Measurements from ENCODE around the gene ACVR1B. TPM values are rescaled to one million over a fixed set of nuclear protein-coding genes. Genes with fewer than 3 reads are reported as not detected.
A peak's percentile ranks its signal among the peaks of the same experiment; 100 is the strongest.

ACVR1B gene
- total and polyA plus RNA-seq, 2 experiments from 2014 or later: 2.4 to 7.5 TPM

- Mint-ChIP-seq H3K4me1 (peaks cover 21% of the 10 kb centered on the region), H3K9me3 (no peaks in the 10 kb centered on the region), H3K27me3 (ENCODE audit: insufficient read depth, low read depth, poor library complexity) (peaks cover 32% of the 10 kb centered on the region), H3K4me3 (peak within 1 kb of the TSS; percentile 71), H3K36me3 (ENCODE audit: low read depth) (no peaks in the 10 kb centered on the region), H3K27ac (no peak within 1 kb of the TSS)
- ATAC-seq: peak; percentile 71
- Histone ChIP-seq H3F3A (replicated peaks; ENCODE audit: low read depth) (peaks cover 7% of the 10 kb centered on the region), H2AFZ (peak within 1 kb of the TSS; percentile 97), H3K27me3 (ENCODE audit: insufficient read depth) (peaks cover 65% of the 10 kb centered on the region), H3K27ac (ENCODE audit: low read depth) (no peak within 1 kb of the TSS), H3K36me3 (ENCODE audit: insufficient read depth) (no peaks in the 10 kb centered on the region), H3K4me2 (peak within 1 kb of the TSS; percentile 98), H4K20me1 (replicated peaks; ENCODE audit: insufficient read depth) (no peaks in the 10 kb centered on the region; the same call in 1 of the 2 replicates), H3K79me2 (replicated peaks; ENCODE audit: insufficient read depth) (no peaks in the 10 kb centered on the region), H3K9me2 (ENCODE audit: insufficient read depth) (no peaks in the 10 kb centered on the region), H3K4me1 (ENCODE audit: insufficient read depth) (peaks cover 15% of the 10 kb centered on the region), H3K4me3 (peak within 1 kb of the TSS; percentile 77)
- DNase-seq (ENCODE audit: low spot score): peak; percentile 44
- TF ChIP-seq EZH2 (IDR thresholded peaks at IDR 0.05; ENCODE audit: low read depth, unreplicated experiment): peak; percentile 53
- TF ChIP-seq, protein P1, sequence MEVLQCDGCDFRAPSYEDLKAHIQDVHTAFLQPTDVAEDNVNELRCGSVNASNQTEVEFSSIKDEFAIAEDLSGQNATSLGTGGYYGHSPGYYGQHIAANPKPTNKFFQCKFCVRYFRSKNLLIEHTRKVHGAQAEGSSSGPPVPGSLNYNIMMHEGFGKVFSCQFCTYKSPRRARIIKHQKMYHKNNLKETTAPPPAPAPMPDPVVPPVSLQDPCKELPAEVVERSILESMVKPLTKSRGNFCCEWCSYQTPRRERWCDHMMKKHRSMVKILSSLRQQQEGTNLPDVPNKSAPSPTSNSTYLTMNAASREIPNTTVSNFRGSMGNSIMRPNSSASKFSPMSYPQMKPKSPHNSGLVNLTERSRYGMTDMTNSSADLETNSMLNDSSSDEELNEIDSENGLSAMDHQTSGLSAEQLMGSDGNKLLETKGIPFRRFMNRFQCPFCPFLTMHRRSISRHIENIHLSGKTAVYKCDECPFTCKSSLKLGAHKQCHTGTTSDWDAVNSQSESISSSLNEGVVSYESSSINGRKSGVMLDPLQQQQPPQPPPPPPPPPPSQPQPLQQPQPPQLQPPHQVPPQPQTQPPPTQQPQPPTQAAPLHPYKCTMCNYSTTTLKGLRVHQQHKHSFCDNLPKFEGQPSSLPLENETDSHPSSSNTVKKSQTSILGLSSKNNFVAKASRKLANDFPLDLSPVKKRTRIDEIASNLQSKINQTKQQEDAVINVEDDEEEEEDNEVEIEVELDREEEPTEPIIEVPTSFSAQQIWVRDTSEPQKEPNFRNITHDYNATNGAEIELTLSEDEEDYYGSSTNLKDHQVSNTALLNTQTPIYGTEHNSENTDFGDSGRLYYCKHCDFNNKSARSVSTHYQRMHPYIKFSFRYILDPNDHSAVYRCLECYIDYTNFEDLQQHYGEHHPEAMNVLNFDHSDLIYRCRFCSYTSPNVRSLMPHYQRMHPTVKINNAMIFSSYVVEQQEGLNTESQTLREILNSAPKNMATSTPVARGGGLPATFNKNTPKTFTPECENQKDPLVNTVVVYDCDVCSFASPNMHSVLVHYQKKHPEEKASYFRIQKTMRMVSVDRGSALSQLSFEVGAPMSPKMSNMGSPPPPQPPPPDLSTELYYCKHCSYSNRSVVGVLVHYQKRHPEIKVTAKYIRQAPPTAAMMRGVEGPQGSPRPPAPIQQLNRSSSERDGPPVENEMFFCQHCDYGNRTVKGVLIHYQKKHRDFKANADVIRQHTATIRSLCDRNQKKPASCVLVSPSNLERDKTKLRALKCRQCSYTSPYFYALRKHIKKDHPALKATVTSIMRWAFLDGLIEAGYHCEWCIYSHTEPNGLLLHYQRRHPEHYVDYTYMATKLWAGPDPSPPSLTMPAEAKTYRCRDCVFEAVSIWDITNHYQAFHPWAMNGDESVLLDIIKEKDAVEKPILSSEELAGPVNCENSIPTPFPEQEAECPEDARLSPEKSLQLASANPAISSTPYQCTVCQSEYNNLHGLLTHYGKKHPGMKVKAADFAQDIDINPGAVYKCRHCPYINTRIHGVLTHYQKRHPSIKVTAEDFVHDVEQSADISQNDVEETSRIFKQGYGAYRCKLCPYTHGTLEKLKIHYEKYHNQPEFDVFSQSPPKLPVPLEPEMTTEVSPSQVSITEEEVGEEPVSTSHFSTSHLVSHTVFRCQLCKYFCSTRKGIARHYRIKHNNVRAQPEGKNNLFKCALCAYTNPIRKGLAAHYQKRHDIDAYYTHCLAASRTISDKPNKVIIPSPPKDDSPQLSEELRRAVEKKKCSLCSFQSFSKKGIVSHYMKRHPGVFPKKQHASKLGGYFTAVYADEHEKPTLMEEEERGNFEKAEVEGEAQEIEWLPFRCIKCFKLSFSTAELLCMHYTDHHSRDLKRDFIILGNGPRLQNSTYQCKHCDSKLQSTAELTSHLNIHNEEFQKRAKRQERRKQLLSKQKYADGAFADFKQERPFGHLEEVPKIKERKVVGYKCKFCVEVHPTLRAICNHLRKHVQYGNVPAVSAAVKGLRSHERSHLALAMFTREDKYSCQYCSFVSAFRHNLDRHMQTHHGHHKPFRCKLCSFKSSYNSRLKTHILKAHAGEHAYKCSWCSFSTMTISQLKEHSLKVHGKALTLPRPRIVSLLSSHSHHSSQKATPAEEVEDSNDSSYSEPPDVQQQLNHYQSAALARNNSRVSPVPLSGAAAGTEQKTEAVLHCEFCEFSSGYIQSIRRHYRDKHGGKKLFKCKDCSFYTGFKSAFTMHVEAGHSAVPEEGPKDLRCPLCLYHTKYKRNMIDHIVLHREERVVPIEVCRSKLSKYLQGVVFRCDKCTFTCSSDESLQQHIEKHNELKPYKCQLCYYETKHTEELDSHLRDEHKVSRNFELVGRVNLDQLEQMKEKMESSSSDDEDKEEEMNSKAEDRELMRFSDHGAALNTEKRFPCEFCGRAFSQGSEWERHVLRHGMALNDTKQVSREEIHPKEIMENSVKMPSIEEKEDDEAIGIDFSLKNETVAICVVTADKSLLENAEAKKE (CRISPR knock-in tag; IDR thresholded peaks at IDR 0.05): no peak
These were observed 44.2 kb upstream of the ACVR1B start, which contains the start of gene ACVRL1 for GRCh38 chr12:51907083-51907855. ACVRL1 (plus strand) TSS chr12:51907504; CDS start chr12:51912475, 4,971 bp downstream.

- Histone ChIP-seq H3K27me3 (ENCODE audit: insufficient read depth) (peaks cover 65% of the 10 kb centered on the region), H3K4me2 (peak overlapping the region; percentile 98), H3K4me1 (ENCODE audit: insufficient read depth) (peaks cover 15% of the 10 kb centered on the region), H3K4me3 (peak overlapping the region; percentile 77), H4K20me1 (replicated peaks; ENCODE audit: insufficient read depth) (no peaks in the 10 kb centered on the region; the same call in 1 of the 2 replicates), H3K27ac (ENCODE audit: low read depth) (no peak overlapping the region), H3K36me3 (ENCODE audit: insufficient read depth) (no peaks in the 10 kb centered on the region), H3F3A (replicated peaks; ENCODE audit: low read depth) (peaks cover 7% of the 10 kb centered on the region), H3K79me2 (replicated peaks; ENCODE audit: insufficient read depth) (no peaks in the 10 kb centered on the region), H3K9me2 (ENCODE audit: insufficient read depth) (no peaks in the 10 kb centered on the region), H2AFZ (peak overlapping the region; percentile 97)
- Mint-ChIP-seq H3K4me3 (peak overlapping the region; percentile 71), H3K27ac (no peak overlapping the region), H3K27me3 (ENCODE audit: insufficient read depth, low read depth, poor library complexity) (peaks cover 33% of the 10 kb centered on the region), H3K4me1 (peaks cover 27% of the 10 kb centered on the region), H3K36me3 (ENCODE audit: low read depth) (no peaks in the 10 kb centered on the region), H3K9me3 (peaks cover 3% of the 10 kb centered on the region; the same call in 1 of the 3 replicates)
- no peak for TF ChIP-seq REST (IDR thresholded peaks at IDR 0.05; ENCODE audit: unreplicated experiment)
- TF ChIP-seq EZH2 (IDR thresholded peaks at IDR 0.05; ENCODE audit: low read depth, unreplicated experiment): peak; percentile 23
- no peak for TF ChIP-seq JUNB (IDR thresholded peaks at IDR 0.05; ENCODE audit: unreplicated experiment)
- TF ChIP-seq CTCF (conservative IDR thresholded peaks at IDR 0.05; ENCODE audit: low read depth in 2 of 2): no peak
- no peak for TF ChIP-seq ZNF114 (CRISPR knock-in tag; IDR thresholded peaks at IDR 0.05)
- no peak for TF ChIP-seq EZH2phosphoT487 (IDR thresholded peaks at IDR 0.05; ENCODE audit: unreplicated experiment)
- DNase-seq (ENCODE audit: low spot score) (no peak), ATAC-seq (no peak)
These were observed 43.6 kb upstream of the ACVR1B start for GRCh38 chr12:51907856-51908425.

Data from GM23338 (cell line).